Calu3 (cell line): ENCODE data around the gene AGAP3. TPM values are rescaled to one million over a fixed set of nuclear protein-coding genes. Genes with fewer than 3 reads are reported as not detected.

Experiments
- BruUV-seq: library from RNA; stranded (reverse); fragments of 400-500 nt; replicated peaks from 2 replicates; lab custom pipeline; 2021; lab: Mats Ljungman, UMichigan
- CTCF ChIA-PET: fragments of 300-600 bp; sonication (Branson Sonifier 250); formaldehyde crosslinking; loops from one replicate; lab custom pipeline; 2022; ENCODE audit warnings: antibody characterized with exemption; lab: Charles Lee
- DNase-seq: peaks from one replicate; pipeline ENCODE4 v3.0.0; 2022
- H3K27ac Mint-ChIP-seq: one replicate; pipeline ENCODE4 v1.8.0; 2022; ENCODE audit warnings: mixed read lengths; ENCODE audit not compliant: unreplicated experiment
- H3K27me3 Mint-ChIP-seq: one replicate; pipeline ENCODE4 v1.8.0; 2022; ENCODE audit warnings: mixed read lengths; ENCODE audit not compliant: unreplicated experiment
- H3K36me3 Mint-ChIP-seq: one replicate; pipeline ENCODE4 v1.8.0; 2022; ENCODE audit warnings: mild to moderate bottlenecking, moderate library complexity, mixed read lengths; ENCODE audit not compliant: insufficient read depth, unreplicated experiment
- H3K4me1 Mint-ChIP-seq: one replicate; pipeline ENCODE4 v1.8.0; 2022; ENCODE audit warnings: mild to moderate bottlenecking, low read depth, mixed read lengths; ENCODE audit not compliant: unreplicated experiment
- H3K4me3 Mint-ChIP-seq: one replicate; pipeline ENCODE4 v1.8.0; 2022; ENCODE audit warnings: mild to moderate bottlenecking, low read depth, moderate library complexity, mixed read lengths; ENCODE audit not compliant: unreplicated experiment
- H3K9me3 Mint-ChIP-seq: one replicate; pipeline ENCODE4 v1.8.0; 2022; ENCODE audit warnings: low read depth, mixed read lengths; ENCODE audit not compliant: unreplicated experiment
- CTCF ChIP-seq: fragments of 200-600 bp; IDR thresholded peaks from one replicate; pipeline ENCODE4 v1.8.0; 2022; ENCODE audit warnings: antibody characterized with exemption; ENCODE audit not compliant: unreplicated experiment
- intact Hi-C: fragments of 100-400 bp; cut with micrococcal nuclease; formaldehyde crosslinking; loops from one replicate; pipeline ENCODE4 v1.10.0; 2022; ENCODE audit not compliant: unreplicated experiment
- total RNA-seq: library from RNA; stranded (reverse); gene quantifications from 2 replicates; pipeline ENCODE4 v1.2.3, GENCODE V29; 2022

AGAP3 gene
- total RNA-seq, 1 experiment from 2014 or later = 73.4 TPM

- intact Hi-C loops = no loop called here
- DNase-seq = peak; percentile 65
- TF ChIP-seq CTCF = peak; percentile 75
- Mint-ChIP-seq H3K36me3 (no peaks in the 10 kb centered on the region), H3K27me3 (peaks cover 55% of the 10 kb centered on the region), H3K4me1 (peaks cover 11% of the 10 kb centered on the region), H3K4me3 (peak overlapping the region; percentile 60), H3K9me3 (no peaks in the 10 kb centered on the region), H3K27ac (no peak overlapping the region)
- BruUV-seq = no TSS peak
- CTCF ChIA-PET = interaction anchor here (0.6 to 2.9 kb wide), 3 partner anchors 44 to 76 kb away, joined by 4 to 12 read pairs (median 6); no protein-coding TSS in a partner anchor
Observed at GRCh38 chr7:151168003-151168786, 81.9 kb downstream of the AGAP3 start.

- H3K27me3 Mint-ChIP-seq = peaks cover 61% of the 10 kb centered on the region
- no TSS peak for BruUV-seq
- H3K4me3 Mint-ChIP-seq = peak overlapping the region; percentile 60
- H3K36me3 Mint-ChIP-seq = no peaks in the 10 kb centered on the region
- CTCF ChIA-PET = interaction anchor here (1.9 to 2.9 kb wide), 2 partner anchors 45 to 75 kb away, joined by 6 to 12 read pairs; no protein-coding TSS in a partner anchor
- no peaks in the 10 kb centered on the region for H3K9me3 Mint-ChIP-seq
- DNase-seq = no peak
- peaks cover 11% of the 10 kb centered on the region for H3K4me1 Mint-ChIP-seq
- no peak overlapping the region for H3K27ac Mint-ChIP-seq
- intact Hi-C loops = no loop called here
- no peak for TF ChIP-seq CTCF
Observed at GRCh38 chr7:151168787-151169162, 82.5 kb downstream of the AGAP3 start.

- Mint-ChIP-seq H3K4me1 (peaks cover 11% of the 10 kb centered on the region), H3K9me3 (no peaks in the 10 kb centered on the region), H3K27ac (no peak overlapping the region), H3K27me3 (peaks cover 98% of the 10 kb centered on the region), H3K4me3 (no peak overlapping the region), H3K36me3 (no peaks in the 10 kb centered on the region)
- DNase-seq = peak; percentile 79
- peak; percentile 100 for TF ChIP-seq CTCF
- intact Hi-C loops = loop anchor here (1.0 to 2.0 kb wide), 2 partner anchors 48 to 394 kb away; no protein-coding TSS in a partner anchor
- no TSS peak for BruUV-seq
- CTCF ChIA-PET = no interaction called here
Observed at GRCh38 chr7:151172273-151173141, 86.2 kb downstream of the AGAP3 start.

GRCh38 chr7:151173386-151174245 lies 87.3 kb downstream of the AGAP3 start:
- Mint-ChIP-seq H3K4me1 (peaks cover 4% of the 10 kb centered on the region), H3K9me3 (no peaks in the 10 kb centered on the region), H3K27me3 (peaks cover 99% of the 10 kb centered on the region), H3K27ac (no peak overlapping the region), H3K36me3 (no peaks in the 10 kb centered on the region), H3K4me3 (no peak overlapping the region)
- intact Hi-C loops = loop anchor here (2.0 kb wide), 1 partner anchor 395 kb away; no protein-coding TSS in a partner anchor
- no peak for DNase-seq
- TF ChIP-seq CTCF = no peak
- CTCF ChIA-PET = no interaction called here
- no TSS peak for BruUV-seq
